Measurements from ENCODE around the gene IRF5. TPM values are rescaled to one million over a fixed set of nuclear protein-coding genes. Genes with fewer than 3 reads are reported as not detected.

The IRF5 gene
- total and polyA plus RNA-seq, 5 donors from 2014 or later: 13.5 to 24.1 (median 19.3) TPM

DNA sequence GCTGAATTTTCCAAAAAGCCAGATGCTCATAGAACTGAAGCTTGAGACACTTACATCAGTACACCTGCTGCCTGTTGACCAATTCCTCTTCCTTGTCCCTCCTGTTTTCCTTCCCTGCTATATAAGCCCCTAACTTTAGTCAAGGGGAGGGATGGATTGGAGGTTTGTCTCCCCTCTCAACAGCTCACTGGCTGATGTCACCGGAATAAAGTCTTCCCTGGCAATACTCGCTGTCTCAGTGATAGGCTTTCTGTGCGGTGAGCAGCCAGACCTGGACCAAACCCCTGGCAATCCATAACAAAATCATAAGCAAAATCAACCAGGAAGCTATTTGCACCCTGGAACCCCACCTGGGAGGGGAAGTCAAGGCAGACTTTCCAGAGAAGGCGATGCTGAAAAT is 929 bp upstream of the IRF5 start:
- Histone ChIP-seq H3K36me3 (ENCODE audit: control insufficient read depth, insufficient read depth, low read length) (no peaks in the 10 kb centered on the region), H3K27me3 (ENCODE audit: control insufficient read depth, insufficient read depth, low read length) (no peaks in the 10 kb centered on the region), H3K9me3 (ENCODE audit: control insufficient read depth in 2 of 2, low read length in 2 of 2) (no peaks in the 10 kb centered on the region), H3K4me1 (ENCODE audit: control insufficient read depth, insufficient read depth, low read length, poor library complexity, severe bottlenecking) (peaks cover 51% of the 10 kb centered on the region), H3K27ac (ENCODE audit: insufficient read depth, low read length, poor library complexity, severe bottlenecking) (no peak overlapping the region), H3K4me3 (ENCODE audit: low read depth, low read length) (peak overlapping the region; percentile 13)
- Mint-ChIP-seq H3K36me3 (no peaks in the 10 kb centered on the region), H3K9me3 (peaks cover 0 to 1% (median 0%) of the 10 kb centered on the region in 7 donors), H3K27me3 (peaks cover 4% of the 10 kb centered on the region), H3K4me3 (peak overlapping the region; percentile 77 to 92 (median 80)), H3K27ac (peak overlapping the region; percentile 33 to 82 (median 73)), H3K4me1 (peaks cover 12 to 56% (median 31%) of the 10 kb centered on the region in 4 donors)
- ATAC-seq (ENCODE audit: low read depth in 2 of 2): no peak
- DNase-seq: no peak

DNA sequence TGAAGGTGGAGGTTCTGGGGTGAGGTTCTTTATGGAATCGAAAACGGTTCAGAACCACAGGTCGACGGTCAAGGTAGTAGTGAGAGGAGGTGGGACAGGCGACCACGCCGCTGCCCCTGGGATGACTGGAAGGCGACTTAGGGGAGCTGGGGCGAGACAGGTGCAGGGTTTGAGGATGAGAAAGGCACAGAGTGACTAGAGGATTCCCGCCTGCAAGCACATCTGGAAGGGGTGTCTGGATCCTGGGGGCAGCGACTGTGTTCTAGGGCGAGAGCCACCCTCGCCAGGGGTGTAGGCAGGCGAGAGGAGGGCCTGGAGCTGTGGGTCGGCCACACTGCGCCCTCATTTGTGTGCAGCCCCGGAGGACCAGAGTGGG is 468 bp upstream of the IRF5 start:
- H3K4me3 ChIP-seq (ENCODE audit: low read depth, low read length): peak overlapping the region; percentile 13
- H3K4me1 Mint-ChIP-seq: peaks cover 12 to 55% (median 31%) of the 10 kb centered on the region in 4 donors
- ATAC-seq (ENCODE audit: low read depth in 2 of 2): no peak

DNA sequence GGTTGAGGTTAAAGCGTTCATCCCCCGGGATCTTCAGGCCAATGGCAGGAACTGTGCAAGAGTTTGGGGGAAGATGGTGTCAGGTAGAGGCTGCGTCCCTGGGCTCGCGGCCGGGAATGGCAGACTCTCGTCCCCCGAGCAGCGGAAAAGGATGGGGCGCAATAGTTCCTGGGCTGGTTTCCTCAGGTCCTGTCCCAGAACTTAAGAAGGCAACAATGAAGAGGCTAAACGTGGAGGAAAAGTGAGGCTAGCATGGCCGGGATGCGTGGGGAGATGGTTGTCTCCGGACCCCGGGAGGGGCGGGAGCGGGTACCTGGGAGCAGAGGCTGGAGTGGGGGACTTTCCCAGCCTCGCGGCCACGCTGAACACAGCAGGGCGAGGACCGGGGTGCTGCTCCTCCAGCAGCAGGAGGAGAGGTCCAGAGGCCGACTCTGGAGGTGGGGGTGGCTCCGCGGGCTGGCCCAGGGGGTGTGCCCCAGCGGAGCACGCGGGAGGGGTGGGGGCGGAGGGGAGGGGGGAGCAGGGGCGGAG is 882 bp downstream of the IRF5 start:
- Mint-ChIP-seq H3K27me3 (peaks cover 4% of the 10 kb centered on the region), H3K27ac (peak overlapping the region; percentile 83 to 95 (median 94)), H3K4me1 (peaks cover 6 to 44% (median 23%) of the 10 kb centered on the region in 4 donors), H3K9me3 (peaks cover 0 to 1% (median 0%) of the 10 kb centered on the region in 7 donors), H3K4me3 (peak overlapping the region; percentile 93 to 99 (median 98)), H3K36me3 (no peaks in the 10 kb centered on the region)
- no peak for ATAC-seq (ENCODE audit: low read depth in 2 of 2)
- no peaks in the 10 kb centered on the region for H3K9me3 ChIP-seq (ENCODE audit: control insufficient read depth in 2 of 2, low read length in 2 of 2)
- DNase-seq: peak in 1 of 3 donors; percentile 5
- no peaks in the 10 kb centered on the region for H3K36me3 ChIP-seq (ENCODE audit: control insufficient read depth, insufficient read depth, low read length)
- H3K27ac ChIP-seq (ENCODE audit: insufficient read depth, low read length, poor library complexity, severe bottlenecking): peak overlapping the region; percentile 74
- H3K4me1 ChIP-seq (ENCODE audit: control insufficient read depth, insufficient read depth, low read length, poor library complexity, severe bottlenecking): peaks cover 38% of the 10 kb centered on the region
- peak overlapping the region; percentile 67 for H3K4me3 ChIP-seq (ENCODE audit: low read depth, low read length)
- no peaks in the 10 kb centered on the region for H3K27me3 ChIP-seq (ENCODE audit: control insufficient read depth, insufficient read depth, low read length)

More for the DNA sequence above, 468 bp upstream of the IRF5 start:
- peaks cover 4% of the 10 kb centered on the region for H3K27me3 Mint-ChIP-seq
- Histone ChIP-seq H3K27ac (ENCODE audit: insufficient read depth, low read length, poor library complexity, severe bottlenecking) (no peak overlapping the region), H3K27me3 (ENCODE audit: control insufficient read depth, insufficient read depth, low read length) (no peaks in the 10 kb centered on the region), H3K36me3 (ENCODE audit: control insufficient read depth, insufficient read depth, low read length) (no peaks in the 10 kb centered on the region), H3K9me3 (ENCODE audit: control insufficient read depth in 2 of 2, low read length in 2 of 2) (no peaks in the 10 kb centered on the region), H3K4me1 (ENCODE audit: control insufficient read depth, insufficient read depth, low read length, poor library complexity, severe bottlenecking) (peaks cover 51% of the 10 kb centered on the region)
- H3K27ac Mint-ChIP-seq: peak overlapping the region in 2 of 3 donors; percentile 33 to 73
- DNase-seq: no peak
- peaks cover 0 to 1% (median 0%) of the 10 kb centered on the region in 7 donors for H3K9me3 Mint-ChIP-seq
- H3K4me3 Mint-ChIP-seq: peak overlapping the region; percentile 77 to 92 (median 80)
- no peaks in the 10 kb centered on the region for H3K36me3 Mint-ChIP-seq

DNA sequence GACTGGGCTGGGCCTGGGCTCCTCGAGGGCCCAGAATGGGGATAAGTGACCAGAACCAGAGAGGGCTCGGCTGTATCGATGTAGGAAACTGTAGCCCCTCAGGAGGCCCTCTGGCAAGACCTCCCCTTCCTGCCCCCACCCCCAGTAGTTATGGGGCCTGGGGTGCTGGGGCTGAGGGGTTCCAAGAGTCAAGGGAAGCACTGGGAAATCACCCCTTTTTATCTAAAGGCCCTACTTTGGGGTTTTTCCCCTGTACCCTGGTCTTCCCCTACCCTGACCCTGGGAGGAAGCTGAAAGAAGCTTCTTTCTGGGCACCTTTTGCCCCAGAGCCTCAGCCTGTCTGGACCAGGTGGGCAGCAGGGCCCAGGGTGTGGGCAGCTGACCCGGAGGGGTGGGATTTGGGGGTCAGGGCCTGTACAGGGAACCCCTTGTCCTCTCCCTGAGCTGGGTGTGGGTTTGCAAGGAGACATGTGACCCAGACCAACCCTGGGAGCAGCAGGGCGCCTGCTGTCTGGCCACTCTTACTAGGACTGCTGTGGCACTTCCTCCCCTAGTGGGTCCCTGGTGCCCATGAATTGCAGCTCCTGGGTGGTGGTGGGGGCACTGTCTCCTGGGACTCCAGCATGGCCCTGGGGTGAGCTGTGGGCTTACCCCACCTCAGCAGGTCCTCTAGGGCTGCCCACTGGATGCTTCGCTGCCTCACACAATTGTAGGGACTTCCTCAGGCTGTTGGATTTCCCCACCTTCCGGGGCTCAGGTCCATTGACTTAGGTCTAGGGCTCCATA is 1.5 kb downstream of the IRF5 start:
- H3K4me3 ChIP-seq (ENCODE audit: low read depth, low read length): peak overlapping the region; percentile 64
- Mint-ChIP-seq H3K4me3 (peak overlapping the region; percentile 64 to 98 (median 95)), H3K27ac (peak overlapping the region; percentile 52 to 90 (median 71)), H3K4me1 (peaks cover 6 to 41% (median 22%) of the 10 kb centered on the region in 4 donors), H3K36me3 (no peaks in the 10 kb centered on the region), H3K27me3 (peaks cover 4% of the 10 kb centered on the region), H3K9me3 (peaks cover 0 to 1% (median 0%) of the 10 kb centered on the region in 7 donors)
- DNase-seq (no peak), ATAC-seq (ENCODE audit: low read depth in 2 of 2) (peak in 1 of 2 donors; percentile 21)
- H3K27me3 ChIP-seq (ENCODE audit: control insufficient read depth, insufficient read depth, low read length): no peaks in the 10 kb centered on the region
- H3K4me1 ChIP-seq (ENCODE audit: control insufficient read depth, insufficient read depth, low read length, poor library complexity, severe bottlenecking): peaks cover 36% of the 10 kb centered on the region
- no peaks in the 10 kb centered on the region for H3K36me3 ChIP-seq (ENCODE audit: control insufficient read depth, insufficient read depth, low read length)
- H3K9me3 ChIP-seq (ENCODE audit: control insufficient read depth in 2 of 2, low read length in 2 of 2): no peaks in the 10 kb centered on the region
- peak overlapping the region; percentile 74 for H3K27ac ChIP-seq (ENCODE audit: insufficient read depth, low read length, poor library complexity, severe bottlenecking)

DNA sequence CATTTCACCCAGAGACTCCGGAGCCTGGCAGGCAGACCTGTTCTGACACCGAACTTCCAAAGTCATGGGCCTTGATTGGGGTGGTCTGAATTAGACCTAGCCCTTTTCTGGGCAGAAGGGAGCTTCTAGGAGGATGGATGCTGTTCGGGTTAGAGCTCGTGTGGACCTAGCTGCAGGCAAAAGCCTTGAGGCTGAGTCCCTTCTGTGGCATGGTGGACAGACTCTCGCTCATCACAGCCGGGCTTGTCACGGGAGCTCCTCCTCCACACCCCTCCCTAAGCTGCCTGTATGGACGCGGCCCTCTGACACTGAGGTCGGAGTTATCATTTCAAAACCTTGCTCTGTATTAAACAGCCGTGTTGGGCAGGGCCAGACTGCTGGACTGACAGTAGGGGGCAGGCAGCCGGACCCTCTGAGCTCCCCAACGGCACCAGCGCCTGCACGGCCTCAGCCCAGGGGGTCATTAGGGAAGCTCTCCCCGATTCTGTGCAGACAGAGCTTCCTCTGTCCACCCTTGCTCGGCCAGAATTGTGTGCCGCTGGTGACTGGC is 2.2 kb downstream of the IRF5 start:
- Histone ChIP-seq H3K9me3 (ENCODE audit: control insufficient read depth in 2 of 2, low read length in 2 of 2) (no peaks in the 10 kb centered on the region), H3K27me3 (ENCODE audit: control insufficient read depth, insufficient read depth, low read length) (no peaks in the 10 kb centered on the region), H3K4me3 (ENCODE audit: low read depth, low read length) (peak overlapping the region; percentile 64), H3K4me1 (ENCODE audit: control insufficient read depth, insufficient read depth, low read length, poor library complexity, severe bottlenecking) (peaks cover 36% of the 10 kb centered on the region), H3K27ac (ENCODE audit: insufficient read depth, low read length, poor library complexity, severe bottlenecking) (peak overlapping the region; percentile 74), H3K36me3 (ENCODE audit: control insufficient read depth, insufficient read depth, low read length) (peaks cover 3% of the 10 kb centered on the region)
- DNase-seq (no peak), ATAC-seq (ENCODE audit: low read depth in 2 of 2) (peak in 1 of 2 donors; percentile 10)
- peak overlapping the region; percentile 52 to 90 (median 71) for H3K27ac Mint-ChIP-seq
- H3K4me3 Mint-ChIP-seq: peak overlapping the region; percentile 64 to 98 (median 95)
- peaks cover 10 to 41% (median 23%) of the 10 kb centered on the region in 4 donors for H3K4me1 Mint-ChIP-seq
- H3K36me3 Mint-ChIP-seq: no peaks in the 10 kb centered on the region
- peaks cover 0 to 1% (median 0%) of the 10 kb centered on the region in 7 donors for H3K9me3 Mint-ChIP-seq
- peaks cover 4% of the 10 kb centered on the region for H3K27me3 Mint-ChIP-seq

DNA sequence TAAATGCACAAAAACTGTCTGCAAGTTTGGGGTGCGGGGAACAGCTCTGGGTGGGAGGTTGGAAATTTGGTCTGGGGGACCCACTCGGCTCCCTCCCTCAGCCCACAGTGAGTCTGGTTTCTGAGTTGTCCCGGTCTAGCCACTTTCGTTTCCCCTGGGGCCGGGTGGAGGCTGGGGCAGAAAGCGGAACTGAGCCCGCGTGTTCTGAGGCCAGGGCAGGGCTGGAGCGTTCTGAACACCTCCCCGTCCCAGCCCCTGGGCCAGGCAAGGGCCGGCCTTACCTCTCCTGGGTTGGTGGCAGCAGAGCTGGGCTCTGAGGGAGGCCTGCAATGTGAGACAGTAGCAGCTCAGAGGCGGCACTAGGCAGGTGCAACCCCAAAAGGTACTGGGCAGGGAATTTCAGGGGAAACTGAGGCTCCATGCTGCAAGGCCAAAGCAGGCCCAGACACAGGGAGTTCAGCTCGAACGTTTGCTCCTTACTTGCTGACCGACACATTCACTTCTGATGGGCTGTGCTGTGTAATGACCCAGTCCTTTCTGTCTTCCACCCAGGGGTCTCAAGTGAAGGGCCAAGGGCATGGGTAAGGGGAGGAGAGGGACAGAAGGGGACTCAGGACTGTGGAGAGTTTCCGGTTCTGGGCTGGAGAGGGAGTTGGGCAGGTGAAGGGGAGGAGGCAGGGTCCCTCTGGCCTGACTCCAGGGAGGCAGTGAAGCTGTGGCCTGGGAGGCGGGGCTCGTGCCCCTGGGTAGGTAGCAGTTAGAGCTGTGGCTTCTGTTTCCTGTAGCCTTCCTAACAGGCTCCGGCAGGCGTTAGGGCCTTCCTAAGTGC is 3.0 kb downstream of the IRF5 start:
- H3K36me3 ChIP-seq (ENCODE audit: control insufficient read depth, insufficient read depth, low read length): peaks cover 4% of the 10 kb centered on the region
- Mint-ChIP-seq H3K27ac (peak overlapping the region; percentile 90 to 96 (median 94)), H3K36me3 (no peaks in the 10 kb centered on the region), H3K4me3 (peak overlapping the region; percentile 64 to 98 (median 95)), H3K9me3 (no peaks in the 10 kb centered on the region), H3K4me1 (peaks cover 10 to 41% (median 23%) of the 10 kb centered on the region in 4 donors), H3K27me3 (peaks cover 4% of the 10 kb centered on the region)
- no peaks in the 10 kb centered on the region for H3K9me3 ChIP-seq (ENCODE audit: control insufficient read depth in 2 of 2, low read length in 2 of 2)
- no peaks in the 10 kb centered on the region for H3K27me3 ChIP-seq (ENCODE audit: control insufficient read depth, insufficient read depth, low read length)
- ATAC-seq (ENCODE audit: low read depth in 2 of 2) (peak; percentile 44 to 49), DNase-seq (peak in 2 of 3 donors; percentile 8 to 45)
- H3K27ac ChIP-seq (ENCODE audit: insufficient read depth, low read length, poor library complexity, severe bottlenecking): peak overlapping the region; percentile 74
- peaks cover 36% of the 10 kb centered on the region for H3K4me1 ChIP-seq (ENCODE audit: control insufficient read depth, insufficient read depth, low read length, poor library complexity, severe bottlenecking)
- peak overlapping the region; percentile 59 for H3K4me3 ChIP-seq (ENCODE audit: low read depth, low read length)

DNA sequence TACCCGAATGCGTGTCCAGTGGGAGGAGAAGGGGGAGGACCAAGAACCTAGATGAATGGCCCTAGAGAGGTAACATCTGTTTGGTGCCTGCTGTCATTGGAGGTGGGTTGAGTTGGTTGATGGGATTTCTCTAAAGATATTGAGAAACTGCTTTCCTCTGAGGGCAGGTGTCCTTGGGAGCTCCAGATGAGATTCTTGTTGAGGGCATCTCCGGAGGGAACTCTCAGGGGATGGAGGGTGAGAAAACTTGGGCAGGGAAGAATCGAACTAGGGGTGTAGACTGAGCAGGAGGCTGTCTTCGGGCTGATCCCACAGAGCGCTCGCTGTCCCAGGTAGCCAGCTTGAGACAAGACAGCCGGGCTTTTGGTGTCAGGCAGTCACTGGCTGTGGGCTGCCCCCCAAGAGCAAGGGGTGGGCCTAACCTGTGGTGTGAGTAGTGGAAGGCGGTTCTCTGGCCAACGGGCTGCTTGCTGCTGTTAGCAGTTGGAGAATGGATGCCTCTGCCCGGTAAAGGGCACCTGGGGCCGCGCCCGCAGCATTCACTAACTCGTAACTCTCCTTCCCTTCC is 3.7 kb downstream of the IRF5 start:
- DNase-seq: no peak
- no peak for ATAC-seq (ENCODE audit: low read depth in 2 of 2)
- H3K27me3 ChIP-seq (ENCODE audit: control insufficient read depth, insufficient read depth, low read length): no peaks in the 10 kb centered on the region
- peaks cover 6% of the 10 kb centered on the region for H3K36me3 ChIP-seq (ENCODE audit: control insufficient read depth, insufficient read depth, low read length)
- peaks cover 36% of the 10 kb centered on the region for H3K4me1 ChIP-seq (ENCODE audit: control insufficient read depth, insufficient read depth, low read length, poor library complexity, severe bottlenecking)
- Mint-ChIP-seq H3K4me1 (peaks cover 10 to 41% (median 23%) of the 10 kb centered on the region in 4 donors), H3K27me3 (peaks cover 4% of the 10 kb centered on the region), H3K9me3 (no peaks in the 10 kb centered on the region), H3K27ac (peak overlapping the region; percentile 85 to 94 (median 90)), H3K36me3 (no peaks in the 10 kb centered on the region), H3K4me3 (peak overlapping the region; percentile 64 to 98 (median 95))
- H3K4me3 ChIP-seq (ENCODE audit: low read depth, low read length): peak overlapping the region; percentile 59
- peak overlapping the region; percentile 74 for H3K27ac ChIP-seq (ENCODE audit: insufficient read depth, low read length, poor library complexity, severe bottlenecking)
- H3K9me3 ChIP-seq (ENCODE audit: control insufficient read depth in 2 of 2, low read length in 2 of 2): no peaks in the 10 kb centered on the region

All from CD4-positive, CD25-positive, alpha-beta regulatory T cell (primary cell).